CD4-positive, alpha-beta T cell treated with Interferon alpha-2 for 1 hour (primary cell): ENCODE results near the gene UBXN11.

Experiments used
- DNase-seq, 2 donors: peaks; one replicate each; pipeline ENCODE4 v3.0.0-alpha.2; 2020 to 2022

UBXN11 gene

GRCh38 chr1:26306290-26307229 lies at the start of gene UBXN11:
TSS of gene UBXN11 (minus strand) at chr1:26306636. CDS start at chr1:26302883, 3,753 bp downstream.
- DNase-seq: peak; percentile 92 to 95

GRCh38 chr1:26356106-26356505 lies 49.7 kb upstream of the UBXN11 start:
- DNase-seq: no peak

- DNase-seq: no peak
These were observed 48.5 kb upstream of the UBXN11 start for GRCh38 chr1:26354972-26355371.

- no peak for DNase-seq
These were observed 47.8 kb upstream of the UBXN11 start, which contains the start of gene CRYBG2 for GRCh38 chr1:26353976-26354820. TSS of gene CRYBG2 (minus strand) at chr1:26354130. CDS start at chr1:26346657, 7,473 bp downstream.

- no peak for DNase-seq
These were observed 46.9 kb upstream of the UBXN11 start for GRCh38 chr1:26353210-26353859.

GRCh38 chr1:26352338-26352679 lies 45.9 kb upstream of the UBXN11 start:
- no peak for DNase-seq

GRCh38 chr1:26351590-26352337 lies 45.3 kb upstream of the UBXN11 start:
- DNase-seq: no peak

GRCh38 chr1:26350701-26351589 lies 44.5 kb upstream of the UBXN11 start:
- DNase-seq: no peak

GRCh38 chr1:26350343-26350700 lies 43.9 kb upstream of the UBXN11 start:
- DNase-seq: no peak

GRCh38 chr1:26349877-26350244 lies 43.4 kb upstream of the UBXN11 start:
- no peak for DNase-seq

- no peak for DNase-seq
These were observed 42.9 kb upstream of the UBXN11 start for GRCh38 chr1:26349188-26349876.

GRCh38 chr1:26346274-26347033 lies 40.0 kb upstream of the UBXN11 start:
- no peak for DNase-seq

GRCh38 chr1:26345718-26346117 lies 39.3 kb upstream of the UBXN11 start:
- no peak for DNase-seq

- DNase-seq: no peak
These were observed 37.9 kb upstream of the UBXN11 start for GRCh38 chr1:26344147-26344920.

GRCh38 chr1:26340047-26340481 lies 33.6 kb upstream of the UBXN11 start:
- no peak for DNase-seq

GRCh38 chr1:26338670-26339069 lies 32.2 kb upstream of the UBXN11 start:
- DNase-seq: no peak

GRCh38 chr1:26337625-26338024 lies 31.2 kb upstream of the UBXN11 start:
- no peak for DNase-seq

GRCh38 chr1:26337206-26337535 lies 30.7 kb upstream of the UBXN11 start:
- DNase-seq: no peak

GRCh38 chr1:26336477-26337205 lies 30.2 kb upstream of the UBXN11 start:
- DNase-seq: peak; percentile 88 to 93
